H9 (cell line): ENCODE data around the gene MROH2B. TPM values are rescaled to one million over a fixed set of nuclear protein-coding genes. Genes with fewer than 3 reads are reported as not detected.
A peak's percentile ranks its signal among the peaks of the same experiment; 100 is the strongest.

Experiments
- DNase-seq: peaks from one replicate; pipeline ENCODE4 v3.0.0-alpha.2; 2017
- H2AFZ ChIP-seq: one replicate; pipeline ENCODE4 v1.6.1; 2013; ENCODE audit warnings: mild to moderate bottlenecking, low read length, control low read depth, moderate library complexity
- H2AK5ac ChIP-seq: 2 replicates; pipeline ENCODE4 v1.6.1; 2013; ENCODE audit warnings: low read length, control low read depth, mixed read lengths; ENCODE audit not compliant: insufficient read length
- H2BK120ac ChIP-seq: one replicate; pipeline ENCODE4 v1.6.1; 2013; ENCODE audit warnings: low read depth, mild to moderate bottlenecking, low read length, control low read depth, inconsistent platforms; ENCODE audit not compliant: poor library complexity, severe bottlenecking
- H2BK12ac ChIP-seq: 2 replicates; pipeline ENCODE4 v1.6.1; 2013; ENCODE audit warnings: low read length, control low read depth, mixed read lengths, low read depth; ENCODE audit not compliant: insufficient read length
- H2BK15ac ChIP-seq: 2 replicates; pipeline ENCODE4 v1.6.1; 2013; ENCODE audit warnings: low read depth, low read length, control low read depth
- H2BK20ac ChIP-seq: one replicate; pipeline ENCODE4 v1.6.1; 2013; ENCODE audit warnings: low read depth, mild to moderate bottlenecking, low read length, control low read depth, inconsistent platforms; ENCODE audit not compliant: poor library complexity, severe bottlenecking
- H2BK5ac ChIP-seq: 2 replicates; pipeline ENCODE4 v1.6.1; 2013; ENCODE audit warnings: low read length, control low read depth, mixed read lengths; ENCODE audit not compliant: insufficient read length
- H3K14ac ChIP-seq: 2 replicates; pipeline ENCODE4 v1.6.1; 2013; ENCODE audit warnings: low read length, control low read depth; ENCODE audit not compliant: insufficient read depth
- H3K18ac ChIP-seq: 2 replicates; pipeline ENCODE4 v1.6.1; 2013; ENCODE audit warnings: low read depth, mild to moderate bottlenecking, mixed read lengths, low read length, control low read depth; ENCODE audit not compliant: insufficient read length
- H3K23ac ChIP-seq: 2 replicates; pipeline ENCODE4 v1.6.1; 2013; ENCODE audit warnings: low read length, control low read depth, mixed read lengths, low read depth; ENCODE audit not compliant: insufficient read length
- H3K23me2 ChIP-seq: 2 replicates; pipeline ENCODE4 v1.6.1; 2013; ENCODE audit warnings: low read depth, mild to moderate bottlenecking, mixed read lengths, low read length, control low read depth; ENCODE audit not compliant: insufficient read length, poor library complexity, severe bottlenecking
- H3K27ac ChIP-seq: 2 replicates; pipeline ENCODE4 v1.5.1; 2013; ENCODE audit warnings: low read length, control low read depth, mixed read lengths, low read depth; ENCODE audit not compliant: insufficient read length
- H3K27me3 ChIP-seq: 2 replicates; pipeline ENCODE4 v1.6.1; 2013; ENCODE audit warnings: low read length, control low read depth, inconsistent platforms; ENCODE audit not compliant: insufficient read depth
- H3K4ac ChIP-seq: 2 replicates; pipeline ENCODE4 v1.6.1; 2013; ENCODE audit warnings: low read depth, mild to moderate bottlenecking, control low read depth, inconsistent platforms, low read length, moderate library complexity
- H3K4me1 ChIP-seq: 2 replicates; pipeline ENCODE4 v1.6.1; 2013; ENCODE audit warnings: low read length, control low read depth, inconsistent platforms; ENCODE audit not compliant: insufficient read depth
- H3K4me2 ChIP-seq: 2 replicates; pipeline ENCODE4 v1.6.1; 2013; ENCODE audit warnings: low read length, control low read depth, mixed read lengths; ENCODE audit not compliant: insufficient read length, insufficient read depth
- H3K56ac ChIP-seq: 2 replicates; pipeline ENCODE4 v1.6.1; 2013; ENCODE audit warnings: low read depth, mild to moderate bottlenecking, mixed read lengths, low read length, control low read depth; ENCODE audit not compliant: insufficient read length
- H3K79me1 ChIP-seq: 2 replicates; pipeline ENCODE4 v1.6.1; 2013; ENCODE audit warnings: low read depth, mild to moderate bottlenecking, moderate library complexity, low read length, control low read depth, inconsistent platforms; ENCODE audit not compliant: insufficient read depth, poor library complexity, severe bottlenecking
- H3K79me2 ChIP-seq: 2 replicates; pipeline ENCODE4 v1.6.1; 2013; ENCODE audit warnings: low read length, control low read depth, inconsistent platforms; ENCODE audit not compliant: insufficient read depth
- H3K9ac ChIP-seq: 2 replicates; pipeline ENCODE4 v1.6.1; 2013; ENCODE audit warnings: low read length, control low read depth, mixed read lengths; ENCODE audit not compliant: insufficient read length; ENCODE audit errors: extremely low read depth
- H3K9me3 ChIP-seq: one replicate; pipeline ENCODE4 v1.6.1; 2013; ENCODE audit warnings: low read depth, low read length, inconsistent platforms; ENCODE audit not compliant: control insufficient read depth
- H3T11ph ChIP-seq: one replicate; pipeline ENCODE4 v1.6.1; 2013; ENCODE audit warnings: mild to moderate bottlenecking, low read length, control low read depth, inconsistent platforms
- H4K20me1 ChIP-seq: one replicate; pipeline ENCODE4 v1.6.1; 2013; ENCODE audit not compliant: control insufficient read depth, insufficient read length, insufficient read depth
- H4K5ac ChIP-seq: 2 replicates; pipeline ENCODE4 v1.6.1; 2013; ENCODE audit warnings: low read depth, mild to moderate bottlenecking, mixed read lengths, low read length, control low read depth; ENCODE audit not compliant: insufficient read length
- H4K8ac ChIP-seq: replicated peaks from 2 replicates; pipeline ENCODE4 v1.6.1; 2013; ENCODE audit warnings: low read length, control low read depth, mixed read lengths, low read depth; ENCODE audit not compliant: insufficient read length
- H4K91ac ChIP-seq: 2 replicates; pipeline ENCODE4 v1.6.1; 2013; ENCODE audit warnings: low read depth, mild to moderate bottlenecking, moderate library complexity, mixed read lengths, low read length, control low read depth; ENCODE audit not compliant: insufficient read length
- H3K27ac Mint-ChIP-seq, 3 experiments: 2 replicates in 2 of 3; 3 replicates in 1 of 3; pipeline ENCODE4 v1.8.0; 2020 to 2021; ENCODE audit warnings: mixed read lengths in 3 of 3, mild to moderate bottlenecking in 1 of 3, moderate library complexity in 1 of 3
- H3K27me3 Mint-ChIP-seq: 2 replicates; pipeline ENCODE4 v1.8.0; 2021; ENCODE audit warnings: low read depth, mild to moderate bottlenecking, moderate library complexity, mixed read lengths
- H3K36me3 Mint-ChIP-seq, 3 experiments: 2 replicates in 2 of 3; 3 replicates in 1 of 3; pipeline ENCODE4 v1.8.0; 2020 to 2021; ENCODE audit warnings: low read depth in 3 of 3, mixed read lengths in 3 of 3; ENCODE audit not compliant: insufficient read depth in 1 of 3
- H3K4me1 Mint-ChIP-seq, 2 experiments: 2 replicates each; pipeline ENCODE4 v1.8.0; 2020; ENCODE audit warnings: mixed read lengths in 2 of 2
- H3K4me3 Mint-ChIP-seq, 2 experiments: 2 replicates in 1 of 2; 3 replicates in 1 of 2; pipeline ENCODE4 v1.8.0; 2020 to 2021; ENCODE audit warnings: mild to moderate bottlenecking in 2 of 2, mixed read lengths in 2 of 2, moderate library complexity in 1 of 2
- H3K9me3 Mint-ChIP-seq, 2 experiments: 2 replicates in 1 of 2; 3 replicates in 1 of 2; pipeline ENCODE4 v1.8.0; 2020; ENCODE audit warnings: mild to moderate bottlenecking in 2 of 2, mixed read lengths in 2 of 2, moderate library complexity in 1 of 2
- WGBS: extraction: QIAGEN DNeasy Blood & Tissue Kit; methylation state at CpG from one replicate; pipeline ENCODE4 v1.1.7; 2013; ENCODE audit warnings: missing lambda C conversion rate, low lambda C conversion rate, mixed read lengths; ENCODE audit not compliant: insufficient read length; ENCODE audit errors: extremely low coverage; 5-methylcytosine and 5-hydroxymethylcytosine counted together
- total RNA-seq: library from RNA; stranded (reverse); gene quantifications from 2 replicates; pipeline ENCODE4 v1.2.1, GENCODE V29; 2021
- TF ChIP-seq, protein P1 (sequence below): fragments of 200-600 bp; sonication (generic); conservative IDR thresholded peaks from 3 replicates; pipeline ENCODE4 v1.8.0; 2021; ENCODE audit warnings: antibody characterized with exemption, mild to moderate bottlenecking

The MROH2B gene
- total RNA-seq, 1 experiment from 2014 or later: not detected

DNA sequence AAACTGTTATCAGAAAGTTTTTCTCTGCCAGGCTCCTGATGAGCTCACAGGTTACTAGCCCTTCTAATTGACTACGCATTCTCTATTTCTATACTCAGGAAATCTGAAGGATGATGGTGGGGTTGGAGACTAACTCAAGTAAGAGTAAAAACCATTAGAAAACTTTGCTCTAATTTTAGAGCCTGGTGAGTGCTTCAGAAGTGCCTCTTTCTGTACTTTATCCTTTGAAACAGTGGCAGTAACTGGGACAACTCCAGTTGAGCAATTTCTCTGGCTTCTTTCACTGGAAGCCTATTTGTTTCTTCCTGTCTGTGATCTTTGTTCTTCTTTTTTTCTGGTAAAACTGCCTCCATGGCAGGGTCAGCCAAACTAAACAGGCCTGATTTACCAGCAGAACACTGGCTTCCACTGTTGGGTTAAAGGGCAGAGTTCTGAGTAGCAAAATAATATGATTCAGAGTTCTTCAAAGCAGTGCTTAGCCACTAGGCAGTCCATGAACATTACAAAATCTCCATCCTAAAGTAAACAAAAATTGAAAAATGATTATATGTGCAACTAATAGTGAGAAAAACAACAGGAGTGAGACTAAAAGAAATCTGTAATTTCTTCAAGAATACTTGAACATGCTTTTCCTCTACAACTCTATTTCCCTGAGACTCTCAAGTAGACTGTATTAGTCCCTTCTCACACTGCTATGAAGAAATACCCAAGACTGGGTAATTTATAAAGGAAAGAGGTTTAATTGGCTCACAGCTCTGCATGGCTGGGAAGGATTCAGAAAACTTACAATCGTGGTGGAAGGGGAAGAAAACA is 79.8 kb downstream of the MROH2B start:
- Histone ChIP-seq H2BK12ac (no peak overlapping the region), H2BK5ac (no peak overlapping the region), H4K20me1 (no peaks in the 10 kb centered on the region), H2BK15ac (no peak overlapping the region), H3K79me1 (no peaks in the 10 kb centered on the region), H3K4ac (no peak overlapping the region), H3K4me1 (no peaks in the 10 kb centered on the region), H4K5ac (no peak overlapping the region), H4K91ac (no peak overlapping the region), H3K18ac (no peak overlapping the region), H3K4me2 (no peak overlapping the region), H3K23me2 (no peaks in the 10 kb centered on the region), H2AFZ (no peak overlapping the region), H3K27me3 (no peaks in the 10 kb centered on the region), H3K27ac (no peak overlapping the region), H2AK5ac (no peak overlapping the region), H3T11ph (no peak overlapping the region), H2BK20ac (no peak overlapping the region), H4K8ac (no peak overlapping the region), H3K9ac (no peak overlapping the region), H3K23ac (no peak overlapping the region), H3K79me2 (no peaks in the 10 kb centered on the region), H3K14ac (no peak overlapping the region), H3K9me3 (no peaks in the 10 kb centered on the region), H2BK120ac (no peak overlapping the region), H3K56ac (no peak overlapping the region)
- Mint-ChIP-seq H3K27me3 (no peaks in the 10 kb centered on the region; the same call in 1 of the 2 replicates), H3K36me3 (no peaks in the 10 kb centered on the region), H3K4me3 (no peak overlapping the region), H3K27ac (peak overlapping the region in 1 of 3 experiments; percentile 42; a peak in 1 of 7 replicates), H3K4me1 (no peaks in the 10 kb centered on the region), H3K9me3 (no peaks in the 10 kb centered on the region; a peak in 2 of 5 replicates)
- DNase-seq: no peak
- WGBS: no CpG with 5 or more reads among the region's 2 CpGs
- TF ChIP-seq, protein P1, sequence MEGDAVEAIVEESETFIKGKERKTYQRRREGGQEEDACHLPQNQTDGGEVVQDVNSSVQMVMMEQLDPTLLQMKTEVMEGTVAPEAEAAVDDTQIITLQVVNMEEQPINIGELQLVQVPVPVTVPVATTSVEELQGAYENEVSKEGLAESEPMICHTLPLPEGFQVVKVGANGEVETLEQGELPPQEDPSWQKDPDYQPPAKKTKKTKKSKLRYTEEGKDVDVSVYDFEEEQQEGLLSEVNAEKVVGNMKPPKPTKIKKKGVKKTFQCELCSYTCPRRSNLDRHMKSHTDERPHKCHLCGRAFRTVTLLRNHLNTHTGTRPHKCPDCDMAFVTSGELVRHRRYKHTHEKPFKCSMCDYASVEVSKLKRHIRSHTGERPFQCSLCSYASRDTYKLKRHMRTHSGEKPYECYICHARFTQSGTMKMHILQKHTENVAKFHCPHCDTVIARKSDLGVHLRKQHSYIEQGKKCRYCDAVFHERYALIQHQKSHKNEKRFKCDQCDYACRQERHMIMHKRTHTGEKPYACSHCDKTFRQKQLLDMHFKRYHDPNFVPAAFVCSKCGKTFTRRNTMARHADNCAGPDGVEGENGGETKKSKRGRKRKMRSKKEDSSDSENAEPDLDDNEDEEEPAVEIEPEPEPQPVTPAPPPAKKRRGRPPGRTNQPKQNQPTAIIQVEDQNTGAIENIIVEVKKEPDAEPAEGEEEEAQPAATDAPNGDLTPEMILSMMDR: no peak
